Measurements from ENCODE around the gene MAP2. TPM values are rescaled to one million over a fixed set of nuclear protein-coding genes. Genes with fewer than 3 reads are reported as not detected.

The MAP2 gene
- polyA plus RNA-seq, 1 donor (not counting 4 experiments of a cell fraction or from before 2014, with no cell fraction given): 16.2 TPM

- H3K27me3 ChIP-seq (ENCODE audit: control insufficient read depth, extremely low read depth, insufficient read depth, low read length): no peaks in the 10 kb centered on the region
- no peaks in the 10 kb centered on the region for H4K20me1 ChIP-seq (ENCODE audit: control insufficient read depth, extremely low read depth, insufficient read depth, low read length)
- H3K4me3 ChIP-seq (ENCODE audit: control insufficient read depth in 2 of 3, extremely low read depth in 1 of 3, insufficient read depth in 2 of 3, low read depth in 1 of 3, low read length in 3 of 3): no peak overlapping the region
- DNase-seq (ENCODE audit: low read depth, low spot score): no peak
- no peaks in the 10 kb centered on the region for H3K4me1 ChIP-seq (ENCODE audit: control insufficient read depth, extremely low read depth, insufficient read depth, low read length)
- no peak for FAIRE-seq
- dilution Hi-C loops (cut with MboI; ENCODE audit: extremely low pct_ligation_motif_present, low sequenced_read_pairs): no loop called here
- no peak overlapping the region for H3K27ac ChIP-seq (ENCODE audit: control insufficient read depth, insufficient read depth, low read length)
- TF ChIP-seq CTCF (optimal IDR thresholded peaks at IDR 0.05 in 1 of 3, IDR thresholded peaks at IDR 0.05 in 1 of 3, conservative IDR thresholded peaks at IDR 0.05 in 1 of 3; ENCODE audit: extremely low read depth in 1 of 3, insufficient read depth in 2 of 3, low read length in 3 of 3): no peak
- no peak for TF ChIP-seq EZH2 (IDR thresholded peaks at IDR 0.05; ENCODE audit: low read length)
- no peaks in the 10 kb centered on the region for H3K9me3 ChIP-seq (ENCODE audit: control insufficient read depth, low read depth, low read length)
- H3K9me1 ChIP-seq (ENCODE audit: control insufficient read depth, extremely low read depth, insufficient read depth, low read length): no peaks in the 10 kb centered on the region
- H3K79me2 ChIP-seq (ENCODE audit: control insufficient read depth, insufficient read depth, low read length): no peaks in the 10 kb centered on the region
- no peak overlapping the region for H3K9ac ChIP-seq (ENCODE audit: control insufficient read depth, extremely low read depth, insufficient read depth, low read length)
- H3K4me2 ChIP-seq (ENCODE audit: control insufficient read depth, extremely low read depth, insufficient read depth, low read depth, low read length): no peak overlapping the region
- no peak overlapping the region for H2AFZ ChIP-seq (ENCODE audit: control insufficient read depth, low read length)
- no peaks in the 10 kb centered on the region for H3K36me3 ChIP-seq (ENCODE audit: control insufficient read depth in 2 of 2, extremely low read depth in 1 of 2, insufficient read depth in 2 of 2, low read length in 2 of 2)
These were observed 205.8 kb downstream of the MAP2 start for GRCh38 chr2:209629597-209629996.

GRCh38 chr2:209633911-209634310 is 210.1 kb downstream of the MAP2 start:
- Histone ChIP-seq H3K4me1 (ENCODE audit: control insufficient read depth, extremely low read depth, insufficient read depth, low read length) (peaks cover 15% of the 10 kb centered on the region), H3K9ac (ENCODE audit: control insufficient read depth, extremely low read depth, insufficient read depth, low read length) (no peak overlapping the region), H3K36me3 (ENCODE audit: control insufficient read depth in 2 of 2, extremely low read depth in 1 of 2, insufficient read depth in 2 of 2, low read length in 2 of 2) (no peaks in the 10 kb centered on the region), H2AFZ (ENCODE audit: control insufficient read depth, low read length) (no peak overlapping the region), H3K27me3 (ENCODE audit: control insufficient read depth, extremely low read depth, insufficient read depth, low read length) (no peaks in the 10 kb centered on the region), H3K4me2 (ENCODE audit: control insufficient read depth, extremely low read depth, insufficient read depth, low read depth, low read length) (no peak overlapping the region), H3K27ac (ENCODE audit: control insufficient read depth, insufficient read depth, low read length) (no peak overlapping the region), H4K20me1 (ENCODE audit: control insufficient read depth, extremely low read depth, insufficient read depth, low read length) (no peaks in the 10 kb centered on the region), H3K9me3 (ENCODE audit: control insufficient read depth, low read depth, low read length) (no peaks in the 10 kb centered on the region), H3K4me3 (ENCODE audit: control insufficient read depth in 2 of 3, extremely low read depth in 1 of 3, insufficient read depth in 2 of 3, low read depth in 1 of 3, low read length in 3 of 3) (no peak overlapping the region), H3K9me1 (ENCODE audit: control insufficient read depth, extremely low read depth, insufficient read depth, low read length) (no peaks in the 10 kb centered on the region), H3K79me2 (ENCODE audit: control insufficient read depth, insufficient read depth, low read length) (no peaks in the 10 kb centered on the region)
- DNase-seq (ENCODE audit: low read depth, low spot score) (no peak), FAIRE-seq (no peak)
- no peak for TF ChIP-seq EZH2 (IDR thresholded peaks at IDR 0.05; ENCODE audit: low read length)
- no peak for TF ChIP-seq CTCF (optimal IDR thresholded peaks at IDR 0.05 in 1 of 3, IDR thresholded peaks at IDR 0.05 in 1 of 3, conservative IDR thresholded peaks at IDR 0.05 in 1 of 3; ENCODE audit: extremely low read depth in 1 of 3, insufficient read depth in 2 of 3, low read length in 3 of 3)
- dilution Hi-C loops (cut with MboI; ENCODE audit: extremely low pct_ligation_motif_present, low sequenced_read_pairs): no loop called here
